Tibial artery (tissue), 4 donors: ENCODE results near the gene GRSF1.
"Not testable (repeated sequence)": the region's sequence is repeated elsewhere in the genome, so short reads cannot be mapped to it uniquely, and the experiment has no call there.

Experiments used
- DNase-seq, 2 donors: peaks; one replicate each; pipeline ENCODE4 v3.0.0-alpha.2; 2019
- H3K27ac ChIP-seq, 2 donors: fragments of 200-600 bp; sonication (generic) in 1 of 2; 1 replicate in 1 of 2; 2 replicates in 1 of 2; pipeline ENCODE4 v1.5.1; 2018 to 2019; ENCODE audit warnings: mild to moderate bottlenecking in 1 of 2
- H3K27me3 ChIP-seq, 2 donors: fragments of 200-600 bp; sonication (generic) in 1 of 2; one replicate each; pipeline versions ENCODE4 v1.5.1 to v1.6.0; 2016 to 2019
- H3K36me3 ChIP-seq, 3 donors: fragments of 200-600 bp; sonication (generic) in 2 of 3; one replicate each; pipeline ENCODE4 v1.5.1; 2016 to 2019; ENCODE audit warnings: mild to moderate bottlenecking in 2 of 3
- H3K4me1 ChIP-seq, 4 donors: fragments of 200-600 bp; sonication (generic) in 2 of 4; 1 replicate in 3 of 4; 2 replicates in 1 of 4; pipeline ENCODE4 v1.5.1; 2016 to 2019
- H3K4me3 ChIP-seq, 2 donors: fragments of 200-600 bp; sonication (generic) in 1 of 2; 1 replicate in 1 of 2; 2 replicates in 1 of 2; pipeline ENCODE4 v1.5.1; 2018 to 2019; ENCODE audit warnings: mild to moderate bottlenecking in 2 of 2
- H3K9me3 ChIP-seq, 3 donors: fragments of 200-600 bp; sonication (generic) in 1 of 3; one replicate each; pipeline ENCODE4 v1.5.1; 2016 to 2019
- CTCF ChIP-seq, 2 experiments: fragments of 200-600 bp in 1 of 2; fragments of 450-650 bp in 1 of 2; IDR thresholded peaks; one replicate each; pipeline ENCODE4 v1.5.1; 2017 to 2019; ENCODE audit warnings: antibody characterized with exemption in 2 of 2, mild to moderate bottlenecking in 1 of 2, moderate library complexity in 1 of 2
- intact Hi-C: fragments of 100-400 bp; cut with DNase I; formaldehyde crosslinking; loops from one replicate; pipeline ENCODE4 v1.15.0; 2023; ENCODE audit warnings: low total_unique reads

GRSF1 gene

GRCh38 chr4:70772929-70773555 lies 66.6 kb downstream of the GRSF1 start:
- H3K4me3 ChIP-seq: no peak overlapping the region
- no peak overlapping the region for H3K27ac ChIP-seq
- peaks cover 58 to 65% (median 61%) of the 10 kb centered on the region in 3 donors for H3K36me3 ChIP-seq
- no peak for TF ChIP-seq CTCF (IDR thresholded peaks at IDR 0.05)
- no peaks in the 10 kb centered on the region for H3K27me3 ChIP-seq
- H3K4me1 ChIP-seq: no peaks in the 10 kb centered on the region
- H3K9me3 ChIP-seq: no peaks in the 10 kb centered on the region
- intact Hi-C loops: no loop called here
- no peak for DNase-seq

DNA sequence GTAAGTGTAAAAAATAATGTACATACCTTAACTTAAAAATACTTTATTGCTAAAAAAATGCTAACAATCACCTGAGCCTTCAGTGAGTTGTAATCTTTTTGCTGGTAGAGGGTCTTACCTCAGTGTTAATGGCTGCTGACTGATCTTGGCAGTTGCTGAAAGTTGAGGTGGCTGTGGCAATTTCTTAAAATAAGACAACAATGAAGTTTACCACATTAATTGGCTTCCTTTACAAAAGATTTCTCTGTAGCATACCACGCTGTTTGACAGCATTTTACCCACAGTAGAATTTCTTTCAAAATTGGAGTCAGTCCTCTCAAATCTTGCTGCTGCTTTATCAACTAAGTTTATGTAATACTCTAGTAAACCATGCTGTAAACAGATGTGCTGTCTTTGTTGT lies 70.3 kb downstream of the GRSF1 start:
- intact Hi-C loops, H3K4me3 ChIP-seq, H3K27me3 ChIP-seq, H3K27ac ChIP-seq, DNase-seq, H3K9me3 ChIP-seq, H3K4me1 ChIP-seq: not testable (repeated sequence)
- H3K36me3 ChIP-seq: peaks cover 55 to 74% (median 57%) of the 10 kb centered on the region in 3 donors

DNA sequence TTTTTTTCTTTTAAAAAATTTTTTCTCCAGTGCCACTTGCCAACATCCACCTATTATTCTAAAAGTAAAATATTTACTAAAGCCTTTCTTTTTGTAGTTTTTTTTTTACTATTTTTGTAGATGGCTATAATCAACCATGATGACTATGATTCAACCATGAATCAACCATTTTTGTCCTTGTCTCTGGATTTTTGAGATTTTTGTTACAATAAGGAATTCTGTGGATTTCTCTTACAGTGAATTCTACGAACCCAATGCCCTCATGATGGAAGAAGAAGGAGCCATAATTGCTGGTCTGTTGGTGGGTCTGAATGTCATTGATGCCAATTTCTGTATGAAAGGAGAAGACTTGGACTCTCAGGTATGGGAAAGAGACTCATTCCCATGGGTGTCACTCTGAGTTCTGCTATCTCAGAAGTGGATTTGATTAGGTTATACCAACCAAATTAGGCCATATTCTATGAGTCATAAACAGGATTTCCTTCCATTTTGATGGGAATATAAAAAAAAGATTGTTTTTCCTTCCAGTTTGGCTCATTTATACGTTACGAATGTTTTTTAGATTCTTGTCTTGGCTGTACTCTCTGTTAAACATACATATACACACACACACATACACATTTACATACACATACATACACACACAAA lies 71.3 kb downstream of the GRSF1 start:
- peaks cover 55 to 83% (median 64%) of the 10 kb centered on the region in 3 donors for H3K36me3 ChIP-seq
- no peak overlapping the region for H3K27ac ChIP-seq
- no peaks in the 10 kb centered on the region for H3K4me1 ChIP-seq
- no peaks in the 10 kb centered on the region for H3K9me3 ChIP-seq
- H3K4me3 ChIP-seq: no peak overlapping the region
- H3K27me3 ChIP-seq: no peaks in the 10 kb centered on the region
- TF ChIP-seq CTCF (IDR thresholded peaks at IDR 0.05): no peak
- intact Hi-C loops: no loop called here
- no peak for DNase-seq
